ENCODE data around the gene FAM184A. TPM values are rescaled to one million over a fixed set of nuclear protein-coding genes. Genes with fewer than 3 reads are reported as not detected.

The FAM184A gene
- total and polyA plus RNA-seq, 10 of the 15 experiments (the other 5 are each of a cell fraction or from before 2014, with no cell fraction given) = 0.15 to 0.23 TPM; not detected in 8

DNA sequence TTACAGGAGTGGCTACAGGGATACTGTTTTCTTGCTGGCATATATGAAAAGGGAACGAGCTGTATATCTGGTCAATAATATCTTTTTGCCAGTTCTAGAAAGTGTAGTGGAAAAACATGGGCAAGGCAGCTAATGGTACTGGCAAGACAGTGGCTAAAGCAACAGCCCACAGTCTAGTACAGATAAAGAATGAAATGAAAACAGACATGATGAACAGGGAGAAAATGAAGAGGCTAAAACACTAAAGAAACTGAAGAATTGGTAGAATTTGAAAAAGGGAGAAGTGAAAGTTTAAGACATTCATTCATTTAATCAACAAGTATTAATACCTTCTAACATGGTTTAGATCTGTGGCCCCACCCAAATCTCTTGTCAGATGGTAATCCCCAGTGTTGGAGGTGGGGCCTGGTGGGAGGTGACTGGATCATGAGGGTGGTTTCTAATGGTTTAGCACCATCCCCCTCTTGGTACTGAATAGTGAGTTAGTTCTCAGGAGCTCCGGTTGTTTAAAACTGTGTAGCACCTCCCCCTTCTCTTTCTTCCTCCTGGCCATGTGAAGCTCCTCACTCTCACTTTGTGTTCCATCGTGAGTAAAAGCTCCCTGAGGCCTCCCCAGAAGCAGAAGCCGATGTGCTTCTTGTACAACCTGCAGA is 18.1 kb downstream of the FAM184A start (continued):
- no peak for TF ChIP-seq GATAD2B (conservative IDR thresholded peaks at IDR 0.05; ENCODE audit: low read depth)
- no peak for TF ChIP-seq CBFB (IDR thresholded peaks at IDR 0.05; ENCODE audit: low read depth)
- TF ChIP-seq ATF7 (IDR thresholded peaks at IDR 0.05; ENCODE audit: low read depth) = no peak
- TF ChIP-seq SMC3 (IDR thresholded peaks at IDR 0.05; ENCODE audit: borderline replicate concordance, low read length) = no peak
- TF ChIP-seq RELA (IDR thresholded peaks at IDR 0.05; ENCODE audit: borderline replicate concordance, partially characterized antibody) = no peak
- no peak for TF ChIP-seq CREM (IDR thresholded peaks at IDR 0.05; ENCODE audit: low read depth)
- TF ChIP-seq SUZ12 (IDR thresholded peaks at IDR 0.05; ENCODE audit: unreplicated experiment) = no peak
- TF ChIP-seq MLLT1 (IDR thresholded peaks at IDR 0.05) = no peak
- TF ChIP-seq SMAD1 (IDR thresholded peaks at IDR 0.05; ENCODE audit: low read depth, partially characterized antibody) = no peak

DNA sequence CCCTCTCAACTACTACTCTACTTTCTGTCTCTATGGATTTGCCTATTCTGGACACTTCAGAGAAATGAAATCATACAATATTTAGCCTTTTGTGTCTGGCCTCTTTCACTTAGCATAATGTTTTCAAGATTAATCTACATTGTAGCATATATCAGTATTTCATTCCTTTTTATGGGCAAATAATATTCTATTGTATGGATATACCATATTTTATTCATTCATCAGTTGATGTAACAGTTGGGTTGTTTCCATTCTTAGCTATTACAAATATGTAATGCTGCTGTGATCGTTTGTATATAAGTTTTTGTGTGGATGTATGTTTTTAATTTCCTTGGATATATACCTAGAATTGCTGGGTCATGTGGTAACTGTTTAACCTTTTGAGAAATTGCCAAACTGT is 23.4 kb downstream of the FAM184A start:
- Histone ChIP-seq H3K36me3 (ENCODE audit: control insufficient read depth in 2 of 2, insufficient read depth in 2 of 2, low read length in 1 of 2) (no peaks in the 10 kb centered on the region), H3K4me2 (ENCODE audit: control insufficient read depth, insufficient read depth) (no peak overlapping the region), H3K4me1 (ENCODE audit: control insufficient read depth, insufficient read depth, low read length) (no peaks in the 10 kb centered on the region; the same call in 1 of the 2 replicates), H3K27me3 (replicated peaks in 1 of 2; ENCODE audit: control insufficient read depth in 2 of 2, insufficient read depth in 2 of 2, low read length in 1 of 2) (no peaks in the 10 kb centered on the region; a peak in 1 of 4 replicates), H3K79me2 (ENCODE audit: control insufficient read depth, insufficient read depth, low read length) (no peaks in the 10 kb centered on the region), H2AFZ (ENCODE audit: control insufficient read depth, low read depth, low read length) (no peak overlapping the region), H4K20me1 (ENCODE audit: control insufficient read depth, insufficient read depth) (no peaks in the 10 kb centered on the region), H3K9me3 (replicated peaks; ENCODE audit: control insufficient read depth, insufficient read depth, low read length) (no peaks in the 10 kb centered on the region), H3K9ac (ENCODE audit: control insufficient read depth, insufficient read depth, low read length) (no peak overlapping the region), H3K4me3 (no peak overlapping the region), H3K27ac (ENCODE audit: control insufficient read depth, insufficient read depth) (no peak overlapping the region)
- ChIA-PET RAD21 (ENCODE audit: unreplicated experiment) (no interaction called here), SMC1A (ENCODE audit: uncharacterized antibody, unreplicated experiment) (no interaction called here), POLR2A (no interaction called here), CTCF (no interaction called here)
- FAIRE-seq = no peak
- no TSS peak for BruUV-seq (replicated peaks)
- in situ Hi-C loops (cut with MboI) (no loop called here), intact Hi-C loops (cut with micrococcal nuclease; ENCODE audit: unreplicated experiment) (no loop called here)
- no peak for ATAC-seq
- no peak for DNase-seq (ENCODE audit: low read depth, low spot score)
- TF ChIP-seq SMAD5 (IDR thresholded peaks at IDR 0.05; ENCODE audit: low read depth) = no peak
- no peak for TF ChIP-seq RFX5 (IDR thresholded peaks at IDR 0.05; ENCODE audit: low read depth, low read length)
- no peak for TF ChIP-seq CREB1 (IDR thresholded peaks at IDR 0.05; ENCODE audit: low read depth)
- 19% methylated on average over 1 of the region's 1 CpG for WGBS (ENCODE audit: insufficient coverage, insufficient replicate concordance, low lambda C conversion rate, missing lambda C conversion rate)

All from GM12878 (cell line).